Heart left ventricle (tissue), 16 donors: Measurements from ENCODE around the gene MGAT5. TPM values are rescaled to one million over a fixed set of nuclear protein-coding genes. Genes with fewer than 3 reads are reported as not detected.

Experiments
- ATAC-seq, 4 donors: fragments of 200-7000 bp; cut with Tn5 transposase; one replicate each; pipeline ENCODE4 v1.9.1; 2020 to 2022; ENCODE audit warnings: moderate library complexity in 4 of 4, mild to moderate bottlenecking in 3 of 4, moderate number of reproducible peaks in 1 of 4
- DNase-seq, 5 donors: peaks; one replicate each; pipeline ENCODE4 v3.0.0-alpha.2; 2020
- H3K27ac ChIP-seq, 12 donors: fragments of 200-600 bp; sonication (generic) in 4 of 12; one replicate each; pipeline versions ENCODE4 v1.5.0 to v1.8.0; 2016 to 2022; ENCODE audit warnings: mild to moderate bottlenecking in 2 of 12
- H3K27me3 ChIP-seq, 9 donors: fragments of 200-600 bp; sonication (generic) in 2 of 9; one replicate each; pipeline versions ENCODE4 v1.5.1 to v1.8.0; 2016 to 2022; ENCODE audit warnings: mild to moderate bottlenecking in 3 of 9
- H3K36me3 ChIP-seq, 9 donors: fragments of 200-600 bp; sonication (generic) in 2 of 9; one replicate each; pipeline versions ENCODE4 v1.5.0 to v1.8.0; 2018 to 2022; ENCODE audit warnings: mild to moderate bottlenecking in 2 of 9
- H3K4me1 ChIP-seq, 12 donors: fragments of 200-600 bp; sonication (generic) in 4 of 12; one replicate each; pipeline versions ENCODE4 v1.5.0 to v1.8.0; 2016 to 2022; ENCODE audit warnings: mild to moderate bottlenecking in 3 of 12
- H3K4me3 ChIP-seq, 12 donors: fragments of 200-600 bp; sonication (generic) in 4 of 12; one replicate each; pipeline versions ENCODE4 v1.5.0 to v1.8.0; 2017 to 2022; ENCODE audit warnings: mild to moderate bottlenecking in 9 of 12, moderate library complexity in 4 of 12
- H3K9me3 ChIP-seq, 12 donors: fragments of 200-600 bp; sonication (generic) in 4 of 12; one replicate each; pipeline versions ENCODE4 v1.5.0 to v1.8.0; 2016 to 2022; ENCODE audit warnings: mild to moderate bottlenecking in 1 of 12
- CTCF ChIP-seq, 12 donors: fragments of 200-600 bp; sonication (generic) in 4 of 12; IDR thresholded peaks; one replicate each; pipeline versions ENCODE4 v1.5.0 to v1.8.0; 2018 to 2022; ENCODE audit warnings: antibody characterized with exemption in 12 of 12, mild to moderate bottlenecking in 5 of 12
- POLR2A ChIP-seq, 2 donors: fragments of 450-650 bp; IDR thresholded peaks; one replicate each; pipeline ENCODE4 v1.6.1; 2017; ENCODE audit warnings: antibody characterized with exemption in 2 of 2, mild to moderate bottlenecking in 2 of 2, moderate library complexity in 2 of 2
- WGBS, 4 donors: extraction: QIAGEN DNeasy Blood & Tissue Kit in 2 of 4; methylation state at CpG; one replicate each; pipeline versions ENCODE4 v1.1.5 to v1.1.7; 2013 to 2018; 5-methylcytosine and 5-hydroxymethylcytosine counted together
- intact Hi-C, 10 donors: fragments of 100-400 bp; cut with DNase I; formaldehyde crosslinking; loops; one replicate each; pipeline versions ENCODE4 v1.11.1 to v1.14.2; 2022
- polyA plus RNA-seq, 2 donors: library from polyadenylated mRNA; stranded (reverse); fragments of 200-250 nt; gene quantifications; one replicate each; pipeline ENCODE4 v1.2.3, GENCODE V29; 2013
- total RNA-seq, 9 donors: library from RNA; depleted of rRNA in 2 of 9; stranded (reverse); fragments of >200 nt in 2 of 9; fragmentation: NEBNext Ultra II Directional in 3 of 9; extraction: Animal tissue kit (Norgen Biotek cat#: 25700) in 3 of 9; gene quantifications; one replicate each; pipeline versions ENCODE4 v1.1.0 to v1.2.4, GENCODE V29; 2016 to 2023
- donor health status: ischemic (EF 13 %, LVEDD 7.1; RV severe dilation, severe dysfunction).
- donor health status: healthy with polysubstance abuse.
- donor health status: DM: no; HTN: yes; CAD: no.
- donor health status: DM: no; HTN: no; CAD: no.
- donor health status: ischemic (EF 25% LVEDD 6.9; RV normal size, moderate dysfunction).
- donor health status: ischemic (EF 25% LVEDD 5.7; RV mildly dilated, moderate dysfunction).
- donor health status: healthy.
- donor health status: DM: yes; HTN: yes; CAD: no.
- donor health status: ischemic (EF 35%, LVEDD 5.7; RV mildly dilated, moderate dysfunction).
- donor health status: nonischemic (EF 11% LVEDD 7.7; RV severe dilation, severe dysfunction).
- donor health status: DM: yes; HTN: yes; CAD: no.
- donor health status: PGD.
- donor health status: ischemic (EF 29% LVEDD 5.4; RV normal size, mild dysfunction).
- donor health status: nonischemic (EF 23%, LVEDD 6.1; RV moderate dilation, normal function).

Gene MGAT5
- total and polyA plus RNA-seq, 11 donors = 9.7 to 116 (median 79.3) TPM

- H3K4me3 ChIP-seq = no peak overlapping the region
- intact Hi-C loops = loop anchor here in 4 of 10 donors (5.0 to 10.0 kb wide), 3 partner anchors 142 to 150 kb away; no protein-coding TSS in a partner anchor
- DNase-seq (no peak), ATAC-seq (no peak)
- TF ChIP-seq POLR2A (IDR thresholded peaks at IDR 0.05) (no peak), CTCF (IDR thresholded peaks at IDR 0.05) (no peak)
- no peaks in the 10 kb centered on the region for H3K27me3 ChIP-seq
- H3K9me3 ChIP-seq = no peaks in the 10 kb centered on the region
- H3K27ac ChIP-seq = peak overlapping the region in 11 of 12 donors; percentile 41 to 90 (median 79)
- peaks cover 16 to 77% (median 58%) of the 10 kb centered on the region in 12 donors for H3K4me1 ChIP-seq
- H3K36me3 ChIP-seq = no peaks in the 10 kb centered on the region
- WGBS, 4 donors = 74 to 78% (median 75%) methylated on average over 2 of the region's 2 CpGs
Observed at GRCh38 chr2:134262684-134263083, 8.8 kb downstream of the MGAT5 start.

- Histone ChIP-seq H3K4me3 (no peak overlapping the region), H3K9me3 (no peaks in the 10 kb centered on the region), H3K4me1 (peaks cover 0 to 65% (median 25%) of the 10 kb centered on the region in 12 donors), H3K27me3 (no peaks in the 10 kb centered on the region), H3K36me3 (peaks cover 0 to 16% (median 7%) of the 10 kb centered on the region in 9 donors), H3K27ac (peak overlapping the region in 5 of 12 donors; percentile 10 to 69 (median 41))
- TF ChIP-seq POLR2A (IDR thresholded peaks at IDR 0.05) (no peak), CTCF (IDR thresholded peaks at IDR 0.05) (peak in 7 of 12 donors; percentile 20 to 44 (median 27))
- intact Hi-C loops = loop anchor here in 2 of 10 donors (5.0 to 10.0 kb wide), 2 partner anchors 137 to 151 kb away; no protein-coding TSS in a partner anchor
- WGBS, 4 donors = 50 to 57% (median 52%) methylated on average over 5 of the region's 5 CpGs
- ATAC-seq (peak; percentile 56 to 85 (median 82)), DNase-seq (peak in 4 of 5 donors; percentile 39 to 84 (median 56))
Observed at GRCh38 chr2:134268265-134268664, 14.4 kb downstream of the MGAT5 start.

GRCh38 chr2:134269230-134269629 lies 15.4 kb downstream of the MGAT5 start:
- DNase-seq = no peak
- H3K27me3 ChIP-seq = no peaks in the 10 kb centered on the region
- H3K4me3 ChIP-seq = no peak overlapping the region
- peaks cover 0 to 16% (median 7%) of the 10 kb centered on the region in 9 donors for H3K36me3 ChIP-seq
- H3K9me3 ChIP-seq = no peaks in the 10 kb centered on the region
- WGBS, 4 donors = 82 to 91% (median 85%) methylated on average over 3 of the region's 3 CpGs
- peak overlapping the region in 3 of 12 donors; percentile 0 to 43 (median 10) for H3K27ac ChIP-seq
- no peak for ATAC-seq
- TF ChIP-seq POLR2A (IDR thresholded peaks at IDR 0.05) (no peak), CTCF (IDR thresholded peaks at IDR 0.05) (no peak)
- intact Hi-C loops = loop anchor here in 2 of 10 donors (5.0 to 10.0 kb wide), 2 partner anchors 136 to 152 kb away; no protein-coding TSS in a partner anchor
- H3K4me1 ChIP-seq = peaks cover 0 to 68% (median 24%) of the 10 kb centered on the region in 12 donors

- ATAC-seq (peak; percentile 58 to 64 (median 60)), DNase-seq (peak in 1 of 5 donors; percentile 34)
- H3K27ac ChIP-seq = peak overlapping the region in 9 of 12 donors; percentile 10 to 48 (median 32)
- peaks cover 0 to 16% (median 7%) of the 10 kb centered on the region in 9 donors for H3K36me3 ChIP-seq
- no peaks in the 10 kb centered on the region for H3K27me3 ChIP-seq
- no peaks in the 10 kb centered on the region for H3K9me3 ChIP-seq
- TF ChIP-seq CTCF (IDR thresholded peaks at IDR 0.05) = no peak
- no peak for TF ChIP-seq POLR2A (IDR thresholded peaks at IDR 0.05)
- intact Hi-C loops = loop anchor here in 3 of 10 donors (5.0 to 10.0 kb wide), 3 partner anchors 95 to 153 kb away; no protein-coding TSS in a partner anchor
- no peak overlapping the region for H3K4me3 ChIP-seq
- WGBS, 4 donors = 42 to 55% (median 50%) methylated on average over 7 of the region's 7 CpGs
- peaks cover 0 to 72% (median 30%) of the 10 kb centered on the region in 12 donors for H3K4me1 ChIP-seq
Observed at GRCh38 chr2:134269972-134270735, 16.3 kb downstream of the MGAT5 start.
